GM19452 (cell line): ENCODE measurements around the gene PTBP1.
"Not testable (repeated sequence)": the region's sequence is repeated elsewhere in the genome, so short reads cannot be mapped to it uniquely, and the experiment has no call there.

Source experiments
- ATAC-seq: cut with Tn5 transposase; IDR thresholded peaks from one replicate; pipeline ENCODE4 v1.9.1; 2021; ENCODE audit not compliant: unreplicated experiment

PTBP1 gene

DNA sequence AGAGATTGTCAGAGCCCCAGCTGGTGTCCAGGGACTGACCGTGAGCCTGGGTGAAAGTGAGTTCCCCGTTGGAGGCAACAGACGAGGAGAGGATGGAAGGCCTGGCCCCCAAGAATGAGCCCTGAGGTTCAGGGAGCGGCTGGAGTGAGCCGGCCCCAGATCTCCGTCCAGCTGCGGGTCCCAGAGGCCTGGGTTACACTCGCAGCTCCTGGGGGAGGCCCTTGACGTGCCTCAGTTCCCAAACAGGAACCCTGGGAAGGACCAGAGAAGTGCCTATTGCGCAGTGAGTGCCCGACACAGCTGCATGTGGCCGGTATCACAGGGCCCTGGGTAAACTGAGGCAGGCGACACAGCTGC lies 53.7 kb downstream of the PTBP1 start:
- no peak for ATAC-seq

DNA sequence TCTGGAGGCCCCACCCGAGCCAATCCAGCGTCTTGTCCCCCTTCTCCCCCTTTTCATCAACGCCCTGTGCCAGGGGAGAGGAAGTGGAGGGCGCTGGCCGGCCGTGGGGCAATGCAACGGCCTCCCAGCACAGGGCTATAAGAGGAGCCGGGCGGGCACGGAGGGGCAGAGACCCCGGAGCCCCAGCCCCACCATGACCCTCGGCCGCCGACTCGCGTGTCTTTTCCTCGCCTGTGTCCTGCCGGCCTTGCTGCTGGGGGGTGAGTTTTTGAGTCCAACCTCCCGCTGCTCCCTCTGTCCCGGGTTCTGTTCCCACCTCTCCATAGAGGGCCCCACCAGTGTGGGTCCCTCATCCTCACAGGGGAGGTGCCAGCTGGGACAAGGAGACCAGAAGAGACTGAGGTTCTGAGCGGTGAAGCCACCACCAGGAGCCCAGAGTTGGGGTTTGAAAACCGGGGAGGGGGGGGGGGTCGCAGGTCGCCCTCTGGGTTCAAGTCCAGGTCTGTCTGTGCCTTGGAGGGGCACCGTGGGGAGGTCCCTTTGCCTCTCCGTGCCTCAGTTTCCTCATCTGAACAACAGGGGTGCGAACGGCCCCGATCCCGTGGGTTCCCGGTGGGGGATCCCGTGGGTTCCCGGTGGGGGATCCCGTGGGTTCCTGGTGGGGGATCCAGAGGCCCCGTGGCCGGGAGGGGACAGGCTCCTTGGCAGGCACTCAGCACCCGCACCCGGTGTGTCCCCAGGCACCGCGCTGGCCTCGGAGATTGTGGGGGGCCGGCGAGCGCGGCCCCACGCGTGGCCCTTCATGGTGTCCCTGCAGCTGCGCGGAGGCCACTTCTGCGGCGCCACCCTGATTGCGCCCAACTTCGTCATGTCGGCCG lies 55.1 kb downstream of the PTBP1 start, which contains the start of gene ELANE:
Gene ELANE (plus strand): TSS at position 168 of the 878 bp plus-strand sequence. CDS start 26 bp downstream, at position 194.
- no peak for ATAC-seq

DNA sequence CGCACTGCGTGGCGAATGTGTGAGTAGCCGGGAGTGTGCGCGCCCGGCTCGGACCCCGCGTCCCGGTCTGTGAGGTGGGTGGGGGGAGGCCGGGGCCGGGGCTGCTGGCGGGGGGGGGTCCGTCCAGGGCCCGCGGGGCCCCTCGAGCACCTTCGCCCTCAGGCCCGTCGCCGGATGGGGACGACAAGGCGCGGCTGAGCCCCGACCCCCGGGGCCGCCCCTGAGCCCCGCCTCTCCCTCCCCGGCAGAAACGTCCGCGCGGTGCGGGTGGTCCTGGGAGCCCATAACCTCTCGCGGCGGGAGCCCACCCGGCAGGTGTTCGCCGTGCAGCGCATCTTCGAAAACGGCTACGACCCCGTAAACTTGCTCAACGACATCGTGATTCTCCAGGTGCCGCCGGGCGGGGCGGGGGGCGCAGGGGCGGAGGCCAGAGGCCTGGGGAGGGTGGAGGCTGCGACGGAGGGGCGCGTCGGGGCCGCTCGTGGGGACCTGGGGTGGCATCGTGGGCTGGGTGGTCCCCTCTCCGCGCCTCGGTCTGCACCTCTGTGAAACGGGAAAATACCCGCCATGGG lies 55.8 kb downstream of the PTBP1 start:
- no peak for ATAC-seq

DNA sequence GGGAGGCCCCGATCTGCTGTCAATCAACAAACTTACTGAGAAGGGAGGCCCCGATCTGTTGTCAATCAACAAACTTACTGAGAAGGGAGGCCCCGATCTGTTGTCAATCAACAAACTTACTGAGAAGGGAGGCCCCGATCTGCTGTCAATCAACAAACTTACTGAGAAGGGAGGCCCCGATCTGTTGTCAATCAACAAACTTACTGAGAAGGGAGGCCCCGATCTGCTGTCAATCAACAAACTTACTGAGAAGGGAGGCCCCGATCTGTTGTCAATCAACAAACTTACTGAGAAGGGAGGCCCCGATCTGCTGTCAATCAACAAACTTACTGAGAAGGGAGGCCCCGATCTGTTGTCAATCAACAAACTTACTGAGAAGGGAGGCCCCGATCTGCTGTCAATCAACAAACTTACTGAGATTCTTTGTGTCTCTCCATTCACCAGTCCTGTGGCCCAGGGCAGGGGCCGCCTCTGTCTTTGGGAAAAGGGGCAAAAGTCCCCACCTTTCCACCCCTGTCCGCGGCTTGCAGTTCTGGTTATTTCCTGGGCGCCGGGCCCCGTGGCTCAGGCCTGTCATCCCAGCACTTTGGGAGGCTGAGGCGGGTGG lies 56.5 kb downstream of the PTBP1 start:
- not testable (repeated sequence) for ATAC-seq

DNA sequence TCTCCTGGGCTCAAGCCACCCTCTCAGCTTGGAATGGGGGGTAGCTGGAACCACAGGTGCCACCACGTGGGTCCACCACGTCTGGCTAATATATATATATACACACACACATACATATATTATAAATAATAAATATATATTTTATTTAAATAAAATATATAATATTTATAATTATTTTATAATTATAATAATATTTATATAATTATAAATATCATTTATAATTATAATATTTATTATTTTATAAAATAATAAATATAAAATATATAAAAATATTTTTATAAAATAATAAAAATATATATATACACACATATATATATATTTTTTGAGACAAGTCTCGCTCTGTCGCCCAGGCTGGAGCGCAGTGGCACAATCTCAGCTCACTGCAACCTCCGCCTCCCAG lies 57.3 kb downstream of the PTBP1 start:
- no peak for ATAC-seq

DNA sequence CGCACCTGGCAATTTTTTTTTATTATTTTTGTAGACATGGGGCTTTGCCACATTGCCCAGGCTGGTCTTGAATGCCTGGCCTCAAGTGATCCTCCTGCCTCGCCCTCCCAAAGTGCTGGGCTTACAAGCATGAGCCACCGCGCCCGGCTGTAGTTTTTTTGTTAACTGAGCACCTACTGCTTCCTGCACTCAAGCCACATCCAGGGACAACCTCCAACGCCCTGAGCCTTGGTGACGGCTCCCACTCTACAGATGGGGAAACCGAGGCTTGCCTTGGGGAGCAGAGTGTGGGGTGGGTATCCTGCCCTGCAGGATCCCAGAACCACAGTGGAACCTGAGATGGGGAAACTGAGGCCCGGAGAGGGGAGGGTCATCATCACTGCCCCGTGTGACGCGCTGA lies 57.9 kb downstream of the PTBP1 start:
- no peak for ATAC-seq

DNA sequence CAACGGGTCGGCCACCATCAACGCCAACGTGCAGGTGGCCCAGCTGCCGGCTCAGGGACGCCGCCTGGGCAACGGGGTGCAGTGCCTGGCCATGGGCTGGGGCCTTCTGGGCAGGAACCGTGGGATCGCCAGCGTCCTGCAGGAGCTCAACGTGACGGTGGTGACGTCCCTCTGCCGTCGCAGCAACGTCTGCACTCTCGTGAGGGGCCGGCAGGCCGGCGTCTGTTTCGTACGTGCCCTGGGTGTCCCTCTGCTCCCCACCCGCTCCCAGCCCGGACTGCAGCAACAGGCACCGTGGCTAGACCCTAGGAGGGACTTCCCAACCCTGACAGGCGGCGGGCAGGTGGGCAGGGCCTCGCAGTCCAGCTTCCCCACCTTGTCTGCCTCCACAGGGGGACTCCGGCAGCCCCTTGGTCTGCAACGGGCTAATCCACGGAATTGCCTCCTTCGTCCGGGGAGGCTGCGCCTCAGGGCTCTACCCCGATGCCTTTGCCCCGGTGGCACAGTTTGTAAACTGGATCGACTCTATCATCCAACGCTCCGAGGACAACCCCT lies 58.4 kb downstream of the PTBP1 start:
- ATAC-seq = no peak

DNA sequence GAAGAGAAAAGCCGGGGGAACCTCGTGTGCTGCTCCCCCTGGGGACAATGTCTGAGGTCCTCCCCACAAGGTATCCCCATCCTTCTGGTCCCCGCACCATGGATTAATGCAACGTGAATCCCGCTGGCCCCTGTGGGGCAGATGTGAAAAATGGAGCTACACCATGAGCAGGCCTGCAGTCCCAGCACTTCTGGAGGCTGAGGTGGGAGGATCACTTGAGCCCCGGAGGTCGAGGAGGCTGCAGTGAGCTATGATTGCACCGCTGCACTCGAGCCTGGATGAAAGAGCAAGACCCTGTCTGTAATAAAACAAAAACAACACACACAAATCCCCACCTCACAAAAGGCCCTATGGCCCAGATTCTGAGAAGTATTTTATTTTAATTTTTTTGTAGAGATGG lies 61.0 kb downstream of the PTBP1 start:
- ATAC-seq = no peak

DNA sequence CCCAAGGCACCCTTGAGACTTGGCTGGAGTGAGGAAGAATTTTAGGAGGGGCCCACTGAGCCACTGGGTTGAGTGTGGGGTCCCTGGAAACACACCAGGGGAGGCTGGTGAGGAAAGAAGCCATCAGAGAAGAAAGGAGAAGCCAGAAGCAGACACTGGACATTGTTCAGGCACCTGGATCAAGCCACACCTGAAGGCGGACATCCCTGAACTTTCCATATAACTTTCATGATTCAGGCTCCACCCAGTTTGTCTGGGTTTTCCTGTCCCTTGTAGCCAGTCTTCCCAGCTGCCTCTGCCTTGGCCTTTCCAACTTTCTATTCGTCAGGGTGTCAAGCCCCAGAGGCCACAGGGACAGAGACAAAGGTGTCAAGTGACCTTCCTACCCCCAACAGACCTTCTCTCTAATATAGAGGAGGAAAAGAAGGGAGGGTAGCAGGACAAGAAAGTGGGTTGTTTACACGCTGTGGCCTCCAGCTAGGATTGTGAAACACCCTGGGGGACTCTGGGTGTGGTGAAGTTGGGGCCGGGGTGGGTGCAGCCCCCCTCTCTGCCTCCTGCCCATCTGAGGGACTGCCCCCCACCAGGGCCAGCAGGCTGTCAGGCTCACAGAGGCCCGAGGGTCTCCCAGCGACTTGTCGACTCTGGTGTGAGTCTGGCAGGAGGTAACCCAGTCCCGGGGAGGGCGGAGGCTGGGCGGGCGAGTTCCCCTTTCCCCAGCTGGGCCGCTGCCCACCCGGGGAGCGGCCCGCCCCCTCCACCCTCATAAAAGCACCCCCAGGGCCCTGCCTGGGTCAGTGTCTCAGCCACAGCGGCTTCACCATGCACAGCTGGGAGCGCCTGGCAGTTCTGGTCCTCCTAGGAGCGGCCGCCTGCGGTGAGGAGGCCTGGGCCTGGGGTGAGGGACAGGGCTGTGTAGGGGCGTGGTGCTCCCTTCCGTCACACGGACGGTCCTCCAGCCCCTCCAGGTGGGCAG lies 61.9 kb downstream of the PTBP1 start, which contains the start of gene CFD:
Gene CFD (plus strand): TSS at position 797 of the 976 bp plus-strand sequence. CDS start 26 bp downstream, at position 823.
- ATAC-seq = no peak

DNA sequence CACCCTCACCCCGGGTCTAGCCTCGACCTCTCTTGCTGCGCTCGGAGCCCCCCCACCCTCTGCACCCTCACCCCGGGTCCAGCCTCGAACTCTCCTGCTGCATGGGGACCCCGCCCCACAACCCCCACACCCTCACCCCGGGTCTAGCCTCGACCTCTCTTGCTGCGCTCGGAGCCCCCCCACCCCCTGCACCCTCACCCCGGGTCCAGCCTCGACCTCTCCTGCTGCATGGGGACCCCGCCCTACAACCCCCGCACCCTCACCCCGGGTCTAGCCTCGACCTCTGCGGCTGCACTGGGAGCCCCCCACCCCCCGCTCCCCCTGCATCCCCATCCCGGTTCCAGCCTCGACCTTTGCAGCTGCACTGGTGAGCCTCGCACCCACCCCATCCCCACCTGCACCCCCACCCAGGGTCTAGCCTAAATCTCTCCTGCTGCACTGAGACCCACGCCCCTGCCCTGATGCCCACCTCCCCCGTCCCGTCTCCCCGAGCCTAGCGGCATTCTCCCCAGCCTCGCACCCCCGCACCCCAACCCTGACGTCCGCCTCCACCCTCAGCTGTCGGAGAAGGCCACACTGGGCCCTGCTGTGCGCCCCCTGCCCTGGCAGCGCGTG lies 64.0 kb downstream of the PTBP1 start:
- no peak for ATAC-seq
